Aorta (tissue), 5 donors: Measurements from ENCODE around the gene S100A7A. TPM values are rescaled to one million over a fixed set of nuclear protein-coding genes. Genes with fewer than 3 reads are reported as not detected.

Experiments
- ATAC-seq: fragments of 200-7000 bp; cut with Tn5 transposase; one replicate; pipeline ENCODE4 v1.9.1; 2022; ENCODE audit warnings: moderate library complexity; ENCODE audit not compliant: low FRiP score
- DNase-seq, 2 donors: peaks; one replicate each; pipeline ENCODE4 v3.0.0-alpha.2; 2020
- H3K27ac ChIP-seq, 2 donors: one replicate each; pipeline ENCODE4 v1.5.1; 2013; ENCODE audit warnings: low read length in 2 of 2, mild to moderate bottlenecking in 2 of 2, moderate library complexity in 2 of 2, control low read depth in 1 of 2, inconsistent platforms in 1 of 2, low read depth in 1 of 2
- H3K27me3 ChIP-seq, 2 donors: one replicate each; pipeline ENCODE4 v1.6.1; 2013; ENCODE audit warnings: control low read depth in 1 of 2, low read length in 1 of 2, mild to moderate bottlenecking in 1 of 2, moderate library complexity in 1 of 2; ENCODE audit not compliant: insufficient read depth in 2 of 2, control insufficient read depth in 1 of 2
- H3K36me3 ChIP-seq, 2 donors: one replicate each; pipeline ENCODE4 v1.6.1; 2013; ENCODE audit warnings: control low read depth in 1 of 2, low read length in 1 of 2, mild to moderate bottlenecking in 1 of 2; ENCODE audit not compliant: insufficient read depth in 2 of 2, control insufficient read depth in 1 of 2
- H3K4me1 ChIP-seq, 2 donors: one replicate each; pipeline ENCODE4 v1.6.1; 2013; ENCODE audit warnings: low read length in 2 of 2, control low read depth in 1 of 2, mild to moderate bottlenecking in 1 of 2, moderate library complexity in 1 of 2; ENCODE audit not compliant: insufficient read depth in 2 of 2, control insufficient read depth in 1 of 2
- H3K4me3 ChIP-seq, 2 donors: one replicate each; pipeline ENCODE4 v1.5.1; 2013; ENCODE audit warnings: low read length in 2 of 2, control low read depth in 1 of 2, mild to moderate bottlenecking in 1 of 2
- H3K9me3 ChIP-seq: one replicate; pipeline ENCODE4 v1.6.1; 2013; ENCODE audit warnings: mild to moderate bottlenecking, low read length; ENCODE audit not compliant: control insufficient read depth
- WGBS, 2 donors: extraction: QIAGEN DNeasy Blood & Tissue Kit; methylation state at CpG; one replicate each; pipeline ENCODE4 v1.1.7; 2013; 5-methylcytosine and 5-hydroxymethylcytosine counted together
- intact Hi-C, 2 donors: fragments of 100-400 bp; cut with DNase I; formaldehyde crosslinking; loops; one replicate each; pipeline versions ENCODE4 v1.14.2 to v1.15.0; 2022
- polyA plus RNA-seq, 2 donors: library from polyadenylated mRNA; stranded (reverse); fragments of 200-250 nt; gene quantifications; one replicate each; pipeline ENCODE4 v1.2.3, GENCODE V29; 2013
- total RNA-seq, 2 donors: library from RNA; stranded (reverse); fragmentation: NEBNext Ultra II Directional; extraction: Animal tissue kit (Norgen Biotek cat#: 25700); gene quantifications; one replicate each; pipeline ENCODE4 v1.2.1, GENCODE V29; 2021
- donor health status: healthy with polysubstance abuse.
- donor health status: Bipolar disorder and iron deficiency.
- donor health status: DM: no; HTN: no; CAD: no.
- donor health status: DM: no; HTN: no; CAD: no.
- donor health status: DM: yes; HTN: yes; CAD: no.

Gene S100A7A
- total and polyA plus RNA-seq, 4 donors, result not detected

DNA sequence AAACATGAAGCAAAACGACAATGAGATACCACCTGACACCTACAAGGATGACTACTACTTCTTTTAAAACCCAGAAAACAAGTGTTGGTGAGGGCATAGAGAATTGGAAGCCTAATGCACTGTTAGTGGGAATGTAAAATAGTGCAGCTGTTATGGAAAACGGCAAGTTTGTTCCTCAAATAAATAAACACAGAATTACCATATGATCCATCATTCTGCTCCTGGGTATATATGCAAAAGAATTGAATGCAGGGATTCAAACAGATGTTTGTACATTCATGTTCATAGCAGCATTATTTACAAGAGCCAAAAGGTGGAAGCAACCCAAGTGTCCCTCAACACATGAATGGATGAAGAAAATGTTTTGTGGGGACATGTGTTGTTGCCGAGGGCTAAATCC lies 24.1 kb upstream of the S100A7A start:
- no peaks in the 10 kb centered on the region for H3K9me3 ChIP-seq
- no peak for DNase-seq
- H3K4me1 ChIP-seq, result no peaks in the 10 kb centered on the region
- intact Hi-C loops, result no loop called here
- ATAC-seq, result no peak
- no peak overlapping the region for H3K4me3 ChIP-seq
- 56 to 63% methylated on average over 3 of the region's 3 CpGs for WGBS, 2 donors
- no peaks in the 10 kb centered on the region for H3K27me3 ChIP-seq
- H3K36me3 ChIP-seq, result no peaks in the 10 kb centered on the region
- no peak overlapping the region for H3K27ac ChIP-seq

- Histone ChIP-seq H3K27ac (no peak overlapping the region), H3K4me3 (no peak overlapping the region), H3K9me3 (no peaks in the 10 kb centered on the region), H3K36me3 (no peaks in the 10 kb centered on the region), H3K4me1 (no peaks in the 10 kb centered on the region), H3K27me3 (no peaks in the 10 kb centered on the region)
- ATAC-seq (no peak), DNase-seq (no peak)
- WGBS, 2 donors, result 85 to 90% methylated on average over 3 of the region's 3 CpGs
- intact Hi-C loops, result no loop called here
Observed at GRCh38 chr1:153392822-153393221, 23.5 kb upstream of the S100A7A start.

DNA sequence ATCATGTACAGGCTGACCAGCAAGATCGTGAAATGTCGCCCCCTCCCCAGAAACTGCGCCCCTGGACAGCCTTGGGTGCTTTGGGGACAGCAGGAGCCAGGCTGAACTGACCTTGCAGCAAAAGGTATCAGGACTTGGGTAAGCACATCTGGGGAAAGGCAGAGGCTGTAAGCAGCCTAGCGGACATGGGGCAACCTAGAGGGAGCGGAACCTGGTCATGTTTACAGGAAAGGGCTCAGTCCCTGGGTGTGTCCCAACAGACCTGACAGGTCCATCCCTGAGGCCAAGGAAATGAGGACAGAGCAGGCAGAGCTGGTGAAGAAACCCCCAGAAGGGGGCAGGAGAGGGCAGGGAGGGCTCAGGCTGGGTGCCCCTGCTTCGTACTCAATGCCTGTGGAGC lies 22.4 kb upstream of the S100A7A start:
- H3K36me3 ChIP-seq, result no peaks in the 10 kb centered on the region
- no peaks in the 10 kb centered on the region for H3K27me3 ChIP-seq
- WGBS, 2 donors, result 85 to 88% methylated on average over 6 of the region's 6 CpGs
- ATAC-seq (no peak), DNase-seq (no peak)
- intact Hi-C loops, result no loop called here
- H3K4me1 ChIP-seq, result no peaks in the 10 kb centered on the region
- H3K4me3 ChIP-seq, result no peak overlapping the region
- no peak overlapping the region for H3K27ac ChIP-seq
- H3K9me3 ChIP-seq, result no peaks in the 10 kb centered on the region

DNA sequence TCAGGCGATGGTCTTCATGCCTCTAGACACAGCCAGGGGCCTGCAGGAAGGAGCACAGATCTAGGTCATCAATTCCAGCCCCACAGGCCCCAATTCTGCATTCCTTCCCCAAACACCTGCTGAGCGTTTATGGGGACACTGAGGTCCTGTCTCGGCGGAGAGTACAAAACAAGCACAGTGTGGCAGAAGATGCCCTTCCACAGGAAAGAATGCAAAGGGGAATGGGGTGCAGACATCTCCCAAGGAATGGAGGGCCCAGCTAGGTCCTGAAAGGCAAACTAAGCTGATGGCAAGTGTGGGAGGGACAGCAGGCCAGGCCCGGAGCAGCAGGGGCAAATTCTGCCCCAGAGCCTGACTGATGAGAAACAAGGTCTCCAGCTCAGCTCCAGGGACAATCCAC lies 21.9 kb upstream of the S100A7A start:
- 81 to 86% methylated on average over 5 of the region's 5 CpGs for WGBS, 2 donors
- Histone ChIP-seq H3K27ac (no peak overlapping the region), H3K4me3 (no peak overlapping the region), H3K27me3 (no peaks in the 10 kb centered on the region), H3K9me3 (no peaks in the 10 kb centered on the region), H3K4me1 (no peaks in the 10 kb centered on the region), H3K36me3 (no peaks in the 10 kb centered on the region)
- intact Hi-C loops, result no loop called here
- DNase-seq (no peak), ATAC-seq (no peak)

DNA sequence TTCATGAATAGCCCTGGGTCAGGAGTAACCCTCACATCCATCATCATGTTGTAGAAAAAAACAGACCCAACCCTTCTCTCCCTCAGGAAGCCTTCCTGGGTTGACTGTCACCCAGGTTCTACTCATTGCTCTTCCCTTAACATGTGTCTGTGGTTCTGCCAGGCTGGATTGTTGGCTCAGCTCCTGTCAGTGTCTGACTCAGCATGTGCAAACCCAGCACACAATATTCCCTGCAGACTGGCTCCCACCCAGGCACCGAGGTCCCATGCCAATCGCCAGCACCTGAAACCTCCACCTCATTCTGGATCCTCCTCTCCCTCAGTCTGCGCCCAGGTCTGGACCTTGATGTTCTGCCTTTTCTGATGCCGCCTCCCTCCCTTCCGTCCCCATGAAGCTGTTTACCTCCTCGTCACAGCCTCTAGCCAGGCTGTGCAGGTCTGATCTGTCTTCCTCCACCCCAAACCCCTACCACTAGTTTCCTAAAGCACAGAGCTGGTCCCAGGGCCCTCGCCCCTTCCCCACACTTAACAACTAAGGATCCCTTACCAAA lies 21.1 kb upstream of the S100A7A start:
- peak in 1 of 2 donors; percentile 52 for DNase-seq
- no peaks in the 10 kb centered on the region for H3K36me3 ChIP-seq
- 69 to 78% methylated on average over 7 of the region's 7 CpGs for WGBS, 2 donors
- no peaks in the 10 kb centered on the region for H3K4me1 ChIP-seq
- no peaks in the 10 kb centered on the region for H3K27me3 ChIP-seq
- no peaks in the 10 kb centered on the region for H3K9me3 ChIP-seq
- no peak for ATAC-seq
- no peak overlapping the region for H3K4me3 ChIP-seq
- no peak overlapping the region for H3K27ac ChIP-seq
- intact Hi-C loops, result loop anchor here in 1 of 2 donors (5.0 kb wide), 1 partner anchor 102 kb away; no protein-coding TSS in a partner anchor

- H3K36me3 ChIP-seq, result no peaks in the 10 kb centered on the region
Observed at GRCh38 chr1:153395776-153396175, 20.5 kb upstream of the S100A7A start.

DNA sequence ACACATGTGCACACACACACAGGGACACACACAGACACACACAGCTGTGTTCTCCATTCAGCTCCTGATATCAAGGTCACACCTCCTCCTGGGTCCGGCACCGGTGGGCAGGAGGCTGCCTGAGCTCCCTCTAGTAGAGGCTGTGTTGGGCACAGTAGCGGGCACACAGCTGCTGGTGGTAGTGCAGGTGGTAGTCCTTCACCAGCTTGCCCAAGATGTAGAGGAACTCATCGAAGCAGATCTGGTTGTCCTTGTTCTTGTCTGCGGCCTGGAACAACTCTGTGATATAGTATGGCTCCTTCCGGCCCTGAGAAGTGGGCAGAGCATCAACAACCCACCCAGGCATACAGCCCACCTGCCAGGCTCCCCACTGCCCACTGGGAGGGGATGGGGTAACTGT lies 19.9 kb upstream of the S100A7A start:
- intact Hi-C loops, result loop anchor here in 1 of 2 donors (5.0 kb wide), 1 partner anchor 101 kb away; no protein-coding TSS in a partner anchor
- Histone ChIP-seq H3K36me3 (no peaks in the 10 kb centered on the region), H3K27me3 (no peaks in the 10 kb centered on the region), H3K27ac (no peak overlapping the region), H3K9me3 (no peaks in the 10 kb centered on the region), H3K4me3 (no peak overlapping the region), H3K4me1 (no peaks in the 10 kb centered on the region)
- ATAC-seq (no peak), DNase-seq (no peak)
- WGBS, 2 donors, result 91 to 93% methylated on average over 6 of the region's 6 CpGs

More at GRCh38 chr1:153395776-153396175, 20.5 kb upstream of the S100A7A start:
- intact Hi-C loops, result loop anchor here in 1 of 2 donors (5.0 kb wide), 1 partner anchor 102 kb away; no protein-coding TSS in a partner anchor
- no peaks in the 10 kb centered on the region for H3K27me3 ChIP-seq
- H3K27ac ChIP-seq, result no peak overlapping the region
- DNase-seq (no peak), ATAC-seq (no peak)
- 89 to 94% methylated on average over 6 of the region's 6 CpGs for WGBS, 2 donors
- no peaks in the 10 kb centered on the region for H3K9me3 ChIP-seq
- H3K4me3 ChIP-seq, result no peak overlapping the region
- no peaks in the 10 kb centered on the region for H3K4me1 ChIP-seq

DNA sequence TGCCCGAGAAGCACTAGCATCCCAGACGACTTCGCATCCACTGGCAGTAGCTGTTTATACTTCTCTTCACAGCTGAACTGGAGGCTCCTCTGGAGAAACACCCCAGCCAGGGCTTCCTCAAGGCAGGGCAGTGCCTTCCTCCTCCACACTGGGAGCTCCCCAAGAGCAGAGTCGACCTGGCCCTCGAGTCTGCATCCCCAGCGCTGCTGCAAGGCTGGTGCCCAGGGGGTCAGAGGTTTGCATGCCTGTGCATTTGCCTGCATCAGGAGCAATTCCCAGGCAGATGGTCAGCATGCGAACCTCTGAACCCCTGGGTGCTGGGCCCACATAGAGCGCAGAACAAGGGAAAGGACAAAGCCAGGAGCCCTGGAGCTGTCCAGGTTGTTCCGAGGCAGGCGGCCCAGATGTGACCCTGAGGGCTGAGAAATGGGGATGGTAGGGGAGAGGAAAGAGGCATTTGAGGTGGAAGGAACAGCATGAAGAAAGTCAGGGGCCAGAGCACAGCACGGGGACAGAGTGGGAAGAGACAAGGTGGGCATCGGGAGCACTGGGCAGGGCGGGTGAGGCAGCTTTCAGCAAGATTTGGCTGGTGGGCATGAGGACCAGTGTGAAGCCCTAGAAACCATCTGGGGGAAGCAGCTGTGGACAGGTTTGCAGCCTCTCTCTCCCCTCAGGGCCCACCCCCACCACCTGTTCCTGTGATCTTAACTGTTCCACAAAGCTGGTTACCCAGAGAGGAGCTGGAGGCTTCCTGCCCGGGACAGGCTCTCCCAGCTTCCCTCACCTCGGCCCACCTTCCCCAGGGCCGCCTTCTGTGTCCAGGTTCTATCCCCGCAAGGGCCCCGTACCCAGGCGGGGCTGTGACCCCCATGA lies 19.0 kb upstream of the S100A7A start:
- no peak for ATAC-seq
- H3K4me3 ChIP-seq, result no peak overlapping the region

More for the DNA sequence above, 19.0 kb upstream of the S100A7A start:
- Histone ChIP-seq H3K9me3 (no peaks in the 10 kb centered on the region), H3K27me3 (no peaks in the 10 kb centered on the region), H3K27ac (no peak overlapping the region), H3K36me3 (no peaks in the 10 kb centered on the region), H3K4me1 (no peaks in the 10 kb centered on the region)
- DNase-seq, result no peak
- intact Hi-C loops, result loop anchor here in 1 of 2 donors (5.0 kb wide), 1 partner anchor 100 kb away; no protein-coding TSS in a partner anchor
- WGBS, 2 donors, result 87 to 89% methylated on average over 19 of the region's 19 CpGs
